GM12873 (cell line): ENCODE measurements around the gene APLF.

Source experiments
- CTCF ChIP-seq: IDR thresholded peaks from 2 replicates; pipeline ENCODE4 v1.5.1; 2012; ENCODE audit warnings: low read depth, mild to moderate bottlenecking, moderate library complexity, low read length, control low read depth; ENCODE audit not compliant: insufficient read depth; ENCODE audit errors: missing control alignments

APLF gene

GRCh38 chr2:68564426-68564825 lies 97.0 kb downstream of the APLF start:
- TF ChIP-seq CTCF, result no peak

- no peak for TF ChIP-seq CTCF
These were observed 97.9 kb downstream of the APLF start for GRCh38 chr2:68565273-68565672.

GRCh38 chr2:68565858-68566257 lies 98.5 kb downstream of the APLF start:
- TF ChIP-seq CTCF, result no peak

- TF ChIP-seq CTCF, result no peak
These were observed 99.0 kb downstream of the APLF start for GRCh38 chr2:68566362-68566761.

GRCh38 chr2:68568116-68568515 lies 100.7 kb downstream of the APLF start:
- no peak for TF ChIP-seq CTCF

GRCh38 chr2:68569604-68570003 lies 102.2 kb downstream of the APLF start:
- no peak for TF ChIP-seq CTCF

- no peak for TF ChIP-seq CTCF
These were observed 106.9 kb downstream of the APLF start for GRCh38 chr2:68574202-68574791.
